HG02943 (cell line): Measurements from ENCODE around the gene BRMS1L.
A peak's percentile ranks its signal among the peaks of the same experiment; 100 is the strongest.
"Not testable (repeated sequence)": the region's sequence is repeated elsewhere in the genome, so short reads cannot be mapped to it uniquely, and the experiment has no call there.

ENCODE experiments used
- ATAC-seq: cut with Tn5 transposase; IDR thresholded peaks from one replicate; pipeline ENCODE4 v1.9.1; 2021; ENCODE audit warnings: mild to moderate bottlenecking, low read depth, moderate library complexity; ENCODE audit not compliant: unreplicated experiment

BRMS1L gene, protein sequence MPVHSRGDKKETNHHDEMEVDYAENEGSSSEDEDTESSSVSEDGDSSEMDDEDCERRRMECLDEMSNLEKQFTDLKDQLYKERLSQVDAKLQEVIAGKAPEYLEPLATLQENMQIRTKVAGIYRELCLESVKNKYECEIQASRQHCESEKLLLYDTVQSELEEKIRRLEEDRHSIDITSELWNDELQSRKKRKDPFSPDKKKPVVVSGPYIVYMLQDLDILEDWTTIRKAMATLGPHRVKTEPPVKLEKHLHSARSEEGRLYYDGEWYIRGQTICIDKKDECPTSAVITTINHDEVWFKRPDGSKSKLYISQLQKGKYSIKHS

DNA sequence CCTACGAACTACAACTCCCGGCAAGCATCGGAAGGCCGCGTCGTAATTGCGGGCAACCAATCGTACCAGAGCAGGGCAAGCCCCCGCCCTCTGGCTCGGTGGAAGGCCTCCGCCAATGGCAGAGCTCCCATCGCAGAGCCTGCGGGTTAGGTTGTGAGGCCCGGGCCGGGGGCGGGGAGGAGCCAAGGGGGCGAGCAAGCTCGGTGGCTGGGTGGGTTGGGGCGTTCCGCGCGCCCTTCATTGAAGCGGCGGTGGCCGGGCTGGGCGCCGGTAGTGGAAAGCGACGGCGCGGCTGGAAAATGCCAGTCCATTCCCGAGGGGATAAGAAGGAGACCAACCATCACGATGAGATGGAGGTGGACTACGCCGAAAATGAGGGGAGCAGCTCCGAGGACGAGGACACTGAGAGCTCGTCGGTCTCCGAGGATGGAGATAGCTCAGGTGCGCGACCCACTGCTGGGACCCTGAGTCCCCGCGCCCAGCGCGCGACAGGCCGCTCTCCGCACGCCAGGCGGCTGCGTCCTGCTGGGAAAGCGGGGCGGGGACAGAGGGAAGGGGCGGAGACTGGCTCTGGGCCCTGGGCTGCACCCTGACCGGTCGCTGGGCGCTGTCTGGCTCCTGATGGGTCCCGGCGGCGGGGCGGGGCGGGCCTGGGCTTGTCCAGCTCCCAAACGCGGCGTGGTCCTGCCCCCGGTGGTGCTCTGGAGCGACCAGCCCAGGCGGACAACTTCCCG lies at the start of gene BRMS1L:
Gene BRMS1L (plus strand): TSS at position 121 of the 734 bp plus-strand sequence. CDS start 179 bp downstream, at position 300.
- peak; percentile 97 for ATAC-seq

DNA sequence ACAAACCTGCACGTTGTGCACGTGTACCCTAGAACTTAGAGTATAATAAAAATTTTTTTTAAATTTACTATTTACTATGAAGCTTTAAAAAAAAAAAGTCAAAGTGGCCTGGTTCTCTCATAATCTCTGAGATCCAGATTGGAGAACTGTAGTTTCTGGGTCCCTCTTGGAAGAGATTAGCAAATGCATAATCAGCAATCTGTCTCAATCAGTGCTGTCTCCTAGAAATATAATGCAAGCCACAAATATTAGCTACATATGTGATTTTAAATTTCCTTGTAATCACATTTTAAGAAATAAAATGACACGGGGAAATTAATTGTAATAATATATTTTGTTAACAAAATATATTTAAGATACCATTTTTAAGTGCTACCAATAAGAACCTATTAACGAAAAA lies 49.3 kb upstream of the BRMS1L start:
- ATAC-seq = no peak

DNA sequence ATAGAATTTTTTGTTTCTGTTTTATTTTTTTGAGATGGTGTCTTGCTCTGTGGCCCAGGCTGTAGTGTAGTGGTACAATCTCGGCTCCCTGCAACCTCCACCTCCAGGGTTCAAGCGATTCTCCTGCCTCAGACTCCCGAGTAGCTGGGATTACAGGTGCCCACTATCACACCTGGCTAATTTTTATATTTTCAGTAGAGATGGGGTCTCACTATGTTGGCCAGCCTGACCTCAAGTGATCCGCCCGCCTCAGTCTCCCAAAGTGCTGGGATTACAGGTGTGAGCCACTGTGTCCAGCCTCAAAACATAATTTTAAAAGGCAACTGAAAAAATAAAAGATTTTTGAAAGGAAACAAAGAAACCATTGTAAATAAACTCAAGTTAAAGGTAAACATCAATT lies 48.6 kb upstream of the BRMS1L start:
- ATAC-seq = not testable (repeated sequence)

DNA sequence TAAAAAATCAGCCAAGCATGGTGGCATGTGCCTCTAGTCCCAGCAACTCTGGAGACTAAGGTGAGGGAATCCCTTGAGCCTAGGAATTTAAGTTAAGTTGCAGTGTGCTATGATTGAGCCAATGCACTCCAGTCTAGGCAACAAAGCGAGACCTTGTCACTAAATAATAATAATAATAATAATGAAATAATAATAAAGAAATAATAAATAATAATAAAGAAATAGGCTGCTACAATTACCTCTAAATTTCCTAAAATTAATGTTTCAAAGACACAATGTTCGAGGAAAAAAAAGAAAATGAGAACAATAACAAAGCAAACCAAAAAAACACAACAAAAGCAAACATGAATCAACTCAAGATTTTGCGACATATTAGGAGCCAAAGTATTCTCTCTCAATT lies 46.8 kb upstream of the BRMS1L start:
- no peak for ATAC-seq

- no peak for ATAC-seq
Measured at GRCh38 chr14:35783699-35784098, 42.4 kb upstream of the BRMS1L start.

GRCh38 chr14:35786856-35787255 lies 39.3 kb upstream of the BRMS1L start:
- ATAC-seq = no peak

DNA sequence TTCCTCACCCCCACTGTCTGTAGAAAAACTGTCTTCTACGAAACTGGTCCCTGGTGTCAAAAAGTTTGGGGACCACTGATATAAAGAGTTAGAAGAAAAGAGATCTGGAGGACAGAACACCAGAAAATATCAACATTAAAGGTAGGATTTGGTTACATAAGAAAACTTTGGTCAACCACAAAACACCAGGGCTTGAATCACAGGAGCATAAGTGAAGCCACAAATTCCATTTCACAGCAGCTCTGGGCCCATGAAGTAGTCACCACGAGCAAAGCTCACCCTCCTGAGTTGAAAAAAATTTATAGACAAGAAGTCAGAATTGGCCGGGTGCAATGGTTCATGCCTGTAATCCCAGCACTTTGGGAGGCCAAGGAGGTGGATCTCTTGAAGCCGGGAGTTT lies 36.5 kb upstream of the BRMS1L start:
- ATAC-seq = no peak

DNA sequence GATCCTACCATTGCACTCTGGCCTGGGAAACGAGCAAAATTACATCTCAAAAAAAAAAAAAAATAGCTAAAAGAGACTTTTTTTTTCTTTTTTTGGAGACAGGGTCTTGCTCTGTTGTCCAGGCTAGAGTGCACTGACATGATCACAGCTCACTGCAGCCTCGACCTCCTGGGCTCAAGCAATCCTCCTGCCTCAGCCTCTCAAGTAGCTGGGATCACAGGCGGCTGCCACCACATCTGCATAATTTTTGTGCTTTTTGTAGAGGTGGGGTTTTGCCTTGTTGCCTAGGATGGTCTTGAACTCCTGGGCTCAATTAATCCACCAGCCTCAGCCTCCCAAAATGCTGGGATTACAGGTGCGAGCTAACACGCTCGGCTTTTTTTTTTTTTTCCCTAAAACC lies 28.3 kb upstream of the BRMS1L start:
- ATAC-seq = no peak

GRCh38 chr14:35806006-35806907 lies 19.9 kb upstream of the BRMS1L start:
- no peak for ATAC-seq

DNA sequence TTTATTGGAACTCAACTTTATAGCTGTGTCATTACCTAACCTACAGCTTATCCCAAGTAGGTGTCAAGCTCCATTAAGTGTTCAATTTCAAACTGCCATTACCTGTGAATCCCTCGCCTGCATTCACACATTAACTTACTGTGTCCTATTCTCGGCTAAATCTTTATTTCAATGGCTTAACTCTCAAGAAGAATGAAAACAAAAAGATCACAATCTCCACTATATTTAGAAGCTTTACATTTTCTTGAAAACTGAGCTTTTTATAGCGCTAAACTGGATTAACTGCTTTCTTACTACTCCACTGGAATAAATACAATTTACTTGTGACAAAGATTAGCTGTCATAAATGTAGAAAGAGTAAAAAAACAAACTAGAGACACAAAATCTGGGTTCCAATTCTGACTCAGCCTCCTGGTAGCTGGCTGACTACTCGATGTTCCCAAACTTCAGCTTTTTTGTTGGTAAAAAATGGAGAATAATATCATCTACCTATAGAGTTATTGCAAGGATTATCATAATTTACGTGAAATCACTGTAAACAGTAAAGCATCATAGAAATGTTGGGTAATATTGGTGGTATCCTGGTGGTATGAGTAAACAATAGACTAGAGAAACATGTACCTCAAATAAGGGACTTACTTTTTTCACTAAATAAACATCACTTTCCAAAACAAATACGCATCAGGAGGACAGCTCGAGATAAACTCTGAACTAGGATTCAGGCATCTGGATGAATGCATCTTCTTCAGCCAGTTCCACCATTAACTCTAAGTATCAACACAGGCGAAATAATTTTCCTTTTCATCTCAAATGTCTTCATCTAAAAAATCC lies 18.8 kb upstream of the BRMS1L start:
- ATAC-seq = no peak

DNA sequence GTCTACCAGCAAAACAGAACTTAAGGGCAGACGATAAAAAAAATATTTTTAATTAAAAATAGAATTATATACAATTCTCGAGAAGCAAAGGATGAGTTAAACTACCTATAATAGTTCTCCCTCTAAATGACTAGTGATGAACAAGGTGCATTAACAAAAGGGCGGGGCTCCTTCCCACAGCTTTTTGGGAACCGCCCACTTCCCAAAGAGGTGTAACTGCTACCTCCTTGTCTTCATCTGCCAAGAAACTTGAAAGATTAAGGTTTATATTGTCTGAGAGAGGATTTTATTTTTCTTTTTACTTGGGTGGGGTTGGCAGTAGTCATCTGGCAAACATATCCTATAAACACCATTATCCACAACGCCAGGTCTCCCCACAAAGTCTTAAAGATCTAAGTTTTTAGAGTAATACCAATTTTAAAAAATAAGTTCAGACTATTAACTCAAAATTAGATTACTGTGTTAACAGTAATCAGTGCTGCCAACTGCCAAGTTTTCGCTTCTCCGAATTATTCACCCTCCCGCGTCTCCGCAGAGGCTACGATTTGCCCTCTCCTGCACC lies 18.0 kb upstream of the BRMS1L start:
- no peak for ATAC-seq

- peak; percentile 95 for ATAC-seq
Measured at GRCh38 chr14:35808638-35809563, 17.2 kb upstream of the BRMS1L start, which contains the start of gene RALGAPA1. RALGAPA1 (minus strand) TSS chr14:35809295; CDS start chr14:35808835, 460 bp downstream.

DNA sequence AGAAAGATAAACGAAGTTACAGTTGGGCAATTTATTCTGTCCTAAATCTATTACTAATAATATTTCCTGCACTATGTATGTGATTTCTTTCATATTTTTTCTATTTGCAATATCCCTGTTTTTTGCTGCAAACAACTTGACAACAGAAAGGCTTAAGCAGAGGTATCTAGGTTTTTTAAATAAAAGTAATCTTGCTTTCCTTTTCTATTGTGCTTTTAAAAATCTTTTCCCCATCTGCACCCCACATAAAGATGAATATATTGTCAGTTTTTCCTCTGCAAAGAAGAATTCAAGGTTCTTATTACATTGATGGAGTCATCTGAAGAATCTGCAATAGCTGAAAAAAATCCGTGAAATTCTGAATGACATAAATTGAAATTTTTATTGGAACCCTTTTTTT lies 16.5 kb upstream of the BRMS1L start:
- ATAC-seq = no peak

DNA sequence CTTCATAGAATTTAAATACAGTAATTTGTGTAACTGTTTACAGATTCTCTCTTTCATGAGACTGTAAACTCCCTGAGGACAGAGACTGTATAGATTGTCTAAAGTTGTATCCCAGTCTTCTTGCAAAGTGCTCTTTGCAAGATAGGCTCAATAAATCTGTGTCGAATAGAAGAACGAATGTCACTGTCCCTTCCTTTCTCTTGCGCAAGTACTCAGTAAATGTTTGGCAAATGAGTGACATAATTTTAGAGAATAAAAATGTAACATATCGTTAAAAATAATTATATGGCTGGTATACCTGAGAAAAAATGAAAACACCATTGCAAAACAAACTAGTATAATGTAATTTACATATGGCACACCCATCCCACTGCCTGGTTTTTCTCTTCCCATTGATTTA lies 15.2 kb upstream of the BRMS1L start:
- ATAC-seq = no peak

GRCh38 chr14:35814371-35815005 lies 11.7 kb upstream of the BRMS1L start:
- peak; percentile 72 for ATAC-seq

DNA sequence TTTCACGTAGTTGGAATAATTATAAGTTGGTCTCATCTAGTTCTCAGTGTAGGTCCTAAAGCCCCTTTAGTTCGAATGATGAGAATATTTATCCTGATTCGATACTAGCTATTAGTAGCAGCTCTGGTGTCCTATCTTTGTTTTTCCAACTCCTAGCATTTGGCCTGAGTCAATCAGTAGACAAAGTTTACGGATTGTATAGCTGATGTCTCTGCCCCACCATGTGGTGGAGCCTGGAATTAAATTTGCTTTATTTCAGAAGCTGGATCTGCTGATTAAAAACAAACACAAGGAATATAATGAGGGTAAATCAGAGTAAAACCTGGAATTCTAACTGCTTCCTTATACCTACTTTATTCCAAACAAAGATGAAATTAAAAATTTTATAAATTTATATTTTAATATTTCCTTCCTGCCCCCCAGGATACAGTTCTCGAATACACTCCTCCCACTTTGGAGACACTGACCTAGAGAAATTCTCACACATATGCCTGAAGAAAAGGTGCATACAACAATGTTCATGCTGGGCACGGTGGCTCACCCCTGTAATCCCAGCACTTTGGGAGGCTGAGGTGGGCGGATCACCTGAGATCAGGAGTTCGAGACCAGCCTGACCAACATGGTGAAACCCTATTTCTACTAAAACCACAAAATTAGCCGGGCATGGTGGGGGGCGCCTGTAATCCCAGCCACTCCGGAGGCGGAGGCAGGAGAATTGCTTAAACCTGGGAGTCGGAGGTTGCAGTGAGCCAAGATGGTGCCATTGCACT lies 7.6 kb upstream of the BRMS1L start:
- ATAC-seq = no peak
